ENCODE data around the gene CZIB.
A peak's percentile ranks its signal among the peaks of the same experiment; 100 is the strongest.
"Not testable (repeated sequence)": the region's sequence is repeated elsewhere in the genome, so short reads cannot be mapped to it uniquely, and the experiment has no call there.

Gene CZIB

DNA sequence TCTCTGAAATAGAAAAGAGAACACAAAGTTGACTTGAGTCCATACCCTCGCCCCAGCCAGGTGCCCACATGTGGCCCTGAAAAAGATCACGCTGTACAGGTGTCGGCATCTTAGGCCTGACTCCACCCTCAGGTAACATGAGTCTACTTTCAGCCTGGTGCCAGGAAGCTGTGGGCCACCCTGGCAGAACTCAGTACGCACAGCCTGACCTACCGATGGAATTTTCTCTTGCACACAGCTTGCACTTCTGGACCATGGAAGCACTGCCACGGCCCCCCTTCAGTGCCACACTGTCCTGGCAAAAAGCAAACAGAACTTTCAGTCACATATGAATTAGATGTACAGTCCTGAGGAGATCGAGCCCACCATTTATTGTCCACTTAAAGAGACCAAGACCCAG lies 2.2 kb downstream of the CZIB start:
- DNase-seq (ENCODE audit: low spot score in 2 of 2), result no peak
- Mint-ChIP-seq H3K36me3 (ENCODE audit: insufficient read depth) (peaks cover 33% of the 10 kb centered on the region), H3K9me3 (no peaks in the 10 kb centered on the region), H3K4me3 (no peak overlapping the region), H3K27me3 (no peaks in the 10 kb centered on the region), H3K4me1 (peaks cover 24% of the 10 kb centered on the region), H3K27ac (ENCODE audit: low read depth) (no peak overlapping the region)
- no peak for ATAC-seq (replicated peaks; ENCODE audit: extremely low read depth, poor library complexity, severe bottlenecking)

GRCh38 chr1:53214376-53214940 lies 6.0 kb downstream of the CZIB start:
- ATAC-seq (replicated peaks; ENCODE audit: extremely low read depth, poor library complexity, severe bottlenecking) (no peak), DNase-seq (ENCODE audit: low spot score in 2 of 2) (no peak)
- H3K27ac Mint-ChIP-seq (ENCODE audit: low read depth), result no peak overlapping the region
- H3K4me1 Mint-ChIP-seq, result peaks cover 12% of the 10 kb centered on the region
- no peaks in the 10 kb centered on the region for H3K27me3 Mint-ChIP-seq
- no peak overlapping the region for H3K4me3 Mint-ChIP-seq
- H3K9me3 Mint-ChIP-seq, result no peaks in the 10 kb centered on the region
- H3K36me3 Mint-ChIP-seq (ENCODE audit: insufficient read depth), result peaks cover 52% of the 10 kb centered on the region

- Mint-ChIP-seq H3K36me3 (ENCODE audit: insufficient read depth) (peaks cover 59% of the 10 kb centered on the region), H3K27me3 (no peaks in the 10 kb centered on the region), H3K4me3 (no peak overlapping the region), H3K27ac (ENCODE audit: low read depth) (no peak overlapping the region), H3K9me3 (peaks cover 6% of the 10 kb centered on the region), H3K4me1 (no peaks in the 10 kb centered on the region)
- no peak for ATAC-seq (replicated peaks; ENCODE audit: extremely low read depth, poor library complexity, severe bottlenecking)
- DNase-seq (ENCODE audit: low spot score in 2 of 2), result no peak
Observed at GRCh38 chr1:53210954-53211353, 9.5 kb downstream of the CZIB start.

- H3K9me3 Mint-ChIP-seq, result peaks cover 6% of the 10 kb centered on the region
- ATAC-seq (replicated peaks; ENCODE audit: extremely low read depth, poor library complexity, severe bottlenecking) (no peak), DNase-seq (ENCODE audit: low spot score in 2 of 2) (no peak)
- H3K4me1 Mint-ChIP-seq, result no peaks in the 10 kb centered on the region
- H3K4me3 Mint-ChIP-seq, result no peak overlapping the region
- H3K27me3 Mint-ChIP-seq, result no peaks in the 10 kb centered on the region
- H3K36me3 Mint-ChIP-seq (ENCODE audit: insufficient read depth), result peaks cover 60% of the 10 kb centered on the region
- no peak overlapping the region for H3K27ac Mint-ChIP-seq (ENCODE audit: low read depth)
Observed at GRCh38 chr1:53210352-53210751, 10.1 kb downstream of the CZIB start.

DNA sequence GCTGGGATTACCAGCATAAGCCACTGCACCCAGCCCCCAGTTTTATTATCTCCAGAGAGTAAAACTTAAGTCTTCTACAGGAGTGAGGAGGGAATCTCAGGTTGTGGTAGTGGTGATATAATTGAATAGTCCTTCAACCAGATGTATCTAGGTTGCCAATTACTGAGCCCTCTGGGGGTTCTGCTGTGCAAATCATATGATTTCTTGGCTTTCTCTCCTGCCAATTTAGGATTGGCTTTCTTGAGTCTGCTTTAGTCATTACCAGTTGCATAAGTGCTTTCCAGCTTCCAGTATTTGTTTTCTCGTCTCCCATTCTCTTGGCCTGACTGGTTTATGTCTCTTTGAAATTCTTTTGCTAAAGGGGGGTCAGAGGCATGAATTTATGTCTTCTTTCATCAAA lies 12.7 kb downstream of the CZIB start:
- no peak for ATAC-seq (replicated peaks; ENCODE audit: extremely low read depth, poor library complexity, severe bottlenecking)
- Mint-ChIP-seq H3K4me1 (peaks cover 8% of the 10 kb centered on the region), H3K27me3 (no peaks in the 10 kb centered on the region), H3K4me3 (no peak overlapping the region), H3K27ac (ENCODE audit: low read depth) (no peak overlapping the region), H3K9me3 (peaks cover 6% of the 10 kb centered on the region), H3K36me3 (ENCODE audit: insufficient read depth) (peaks cover 62% of the 10 kb centered on the region)
- no peak for DNase-seq (ENCODE audit: low spot score in 2 of 2)

DNA sequence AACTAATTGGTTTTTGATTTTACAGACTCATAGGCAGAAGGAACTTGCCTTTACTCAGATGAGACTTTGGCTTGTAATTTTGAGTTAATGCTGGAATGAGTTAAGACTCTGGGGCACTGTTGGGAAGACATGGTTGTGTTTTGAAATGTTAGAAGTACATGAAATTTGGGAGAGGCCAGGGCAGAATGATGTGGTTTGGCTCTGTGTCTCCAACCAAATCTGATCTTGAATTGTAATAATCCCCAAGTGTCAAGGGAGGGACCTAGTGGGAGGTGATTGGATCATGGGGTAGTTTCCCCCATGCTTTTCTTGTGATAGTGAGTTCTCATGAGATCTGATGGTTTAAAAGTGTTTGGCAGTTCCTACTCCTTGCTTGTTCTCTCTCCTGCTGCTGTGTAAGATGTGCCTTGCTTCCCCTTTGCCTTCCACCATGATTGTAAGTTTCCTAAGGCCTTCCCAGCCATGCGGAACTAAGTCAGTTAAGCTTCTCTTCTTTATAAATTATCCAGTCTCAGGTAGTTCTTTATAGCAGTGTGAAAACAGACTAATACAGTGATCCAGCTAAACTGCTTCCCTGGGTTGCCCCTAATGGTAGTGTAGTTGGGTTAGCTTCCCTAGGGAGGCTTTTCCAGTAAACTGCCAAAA lies 13.6 kb downstream of the CZIB start:
- H3K27me3 Mint-ChIP-seq, result no peaks in the 10 kb centered on the region
- no peak overlapping the region for H3K4me3 Mint-ChIP-seq
- ATAC-seq (replicated peaks; ENCODE audit: extremely low read depth, poor library complexity, severe bottlenecking) (no peak), DNase-seq (ENCODE audit: low spot score in 2 of 2) (no peak)
- peaks cover 64% of the 10 kb centered on the region for H3K36me3 Mint-ChIP-seq (ENCODE audit: insufficient read depth)
- peaks cover 6% of the 10 kb centered on the region for H3K9me3 Mint-ChIP-seq
- H3K27ac Mint-ChIP-seq (ENCODE audit: low read depth), result no peak overlapping the region
- peaks cover 8% of the 10 kb centered on the region for H3K4me1 Mint-ChIP-seq

- H3K9me3 Mint-ChIP-seq; DNase-seq (ENCODE audit: low spot score in 2 of 2); H3K27me3 Mint-ChIP-seq; ATAC-seq (replicated peaks; ENCODE audit: extremely low read depth, poor library complexity, severe bottlenecking); H3K27ac Mint-ChIP-seq (ENCODE audit: low read depth); H3K4me3 Mint-ChIP-seq; H3K4me1 Mint-ChIP-seq: not testable (repeated sequence)
- peaks cover 59% of the 10 kb centered on the region for H3K36me3 Mint-ChIP-seq (ENCODE audit: insufficient read depth)
Observed at GRCh38 chr1:53206083-53206685, 14.2 kb downstream of the CZIB start.

DNA sequence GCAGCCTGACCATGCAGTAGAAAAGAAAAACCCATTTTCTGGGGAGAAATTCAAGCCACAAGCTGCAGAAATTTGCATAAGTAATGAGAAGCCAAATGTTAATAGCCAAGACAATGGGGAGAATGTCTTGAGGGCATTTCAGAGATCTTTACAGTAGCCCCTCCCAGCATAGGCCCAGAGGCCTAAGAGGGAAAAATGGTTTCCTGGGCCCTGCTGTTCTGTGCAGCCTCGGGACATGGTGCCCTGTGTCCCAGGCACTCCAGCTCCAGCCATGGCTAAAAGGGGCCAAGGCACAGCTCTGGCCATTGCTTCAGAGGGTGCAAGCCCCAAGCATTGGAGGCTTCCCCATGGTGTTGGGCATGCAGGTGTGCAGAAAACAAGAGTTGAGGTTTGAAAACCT lies 14.9 kb downstream of the CZIB start:
- ATAC-seq (replicated peaks; ENCODE audit: extremely low read depth, poor library complexity, severe bottlenecking); H3K4me3 Mint-ChIP-seq; H3K4me1 Mint-ChIP-seq; H3K9me3 Mint-ChIP-seq; H3K27ac Mint-ChIP-seq (ENCODE audit: low read depth); DNase-seq (ENCODE audit: low spot score in 2 of 2); H3K27me3 Mint-ChIP-seq: not testable (repeated sequence)
- peaks cover 54% of the 10 kb centered on the region for H3K36me3 Mint-ChIP-seq (ENCODE audit: insufficient read depth)

DNA sequence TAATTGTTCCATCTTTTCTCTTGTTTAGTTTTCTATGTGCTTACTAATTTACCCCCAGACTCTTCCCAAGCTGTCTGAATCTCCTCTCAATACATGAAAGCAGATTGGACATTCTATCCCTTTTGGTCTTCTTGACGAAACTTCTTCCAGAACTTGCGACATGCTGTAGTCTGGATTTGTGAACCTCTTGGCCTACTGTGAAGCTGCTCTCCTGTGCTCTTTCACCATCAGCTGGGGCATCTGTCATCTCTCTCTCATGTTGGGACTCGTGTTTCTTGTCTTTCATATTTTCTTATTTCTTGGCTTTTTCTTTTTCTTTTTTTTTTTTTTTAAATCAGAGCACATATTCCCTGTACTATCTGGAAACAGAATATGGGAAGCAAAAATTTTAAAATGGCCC lies 17.0 kb downstream of the CZIB start:
- Mint-ChIP-seq H3K27ac (ENCODE audit: low read depth) (peak overlapping the region; percentile 81), H3K4me3 (no peak overlapping the region), H3K4me1 (peaks cover 8% of the 10 kb centered on the region), H3K27me3 (no peaks in the 10 kb centered on the region), H3K9me3 (peaks cover 6% of the 10 kb centered on the region), H3K36me3 (ENCODE audit: insufficient read depth) (peaks cover 35% of the 10 kb centered on the region)
- DNase-seq (ENCODE audit: low spot score in 2 of 2), result no peak
- no peak for ATAC-seq (replicated peaks; ENCODE audit: extremely low read depth, poor library complexity, severe bottlenecking)

GRCh38 chr1:53198241-53198651 lies 22.2 kb downstream of the CZIB start:
- no peaks in the 10 kb centered on the region for H3K27me3 Mint-ChIP-seq
- H3K9me3 Mint-ChIP-seq, result no peaks in the 10 kb centered on the region
- H3K36me3 Mint-ChIP-seq (ENCODE audit: insufficient read depth), result peaks cover 25% of the 10 kb centered on the region
- H3K4me3 Mint-ChIP-seq, result peak overlapping the region; percentile 85
- DNase-seq (ENCODE audit: low spot score in 2 of 2) (no peak), ATAC-seq (replicated peaks; ENCODE audit: extremely low read depth, poor library complexity, severe bottlenecking) (no peak)
- H3K27ac Mint-ChIP-seq (ENCODE audit: low read depth), result peak overlapping the region; percentile 98
- H3K4me1 Mint-ChIP-seq, result peaks cover 25% of the 10 kb centered on the region

DNA sequence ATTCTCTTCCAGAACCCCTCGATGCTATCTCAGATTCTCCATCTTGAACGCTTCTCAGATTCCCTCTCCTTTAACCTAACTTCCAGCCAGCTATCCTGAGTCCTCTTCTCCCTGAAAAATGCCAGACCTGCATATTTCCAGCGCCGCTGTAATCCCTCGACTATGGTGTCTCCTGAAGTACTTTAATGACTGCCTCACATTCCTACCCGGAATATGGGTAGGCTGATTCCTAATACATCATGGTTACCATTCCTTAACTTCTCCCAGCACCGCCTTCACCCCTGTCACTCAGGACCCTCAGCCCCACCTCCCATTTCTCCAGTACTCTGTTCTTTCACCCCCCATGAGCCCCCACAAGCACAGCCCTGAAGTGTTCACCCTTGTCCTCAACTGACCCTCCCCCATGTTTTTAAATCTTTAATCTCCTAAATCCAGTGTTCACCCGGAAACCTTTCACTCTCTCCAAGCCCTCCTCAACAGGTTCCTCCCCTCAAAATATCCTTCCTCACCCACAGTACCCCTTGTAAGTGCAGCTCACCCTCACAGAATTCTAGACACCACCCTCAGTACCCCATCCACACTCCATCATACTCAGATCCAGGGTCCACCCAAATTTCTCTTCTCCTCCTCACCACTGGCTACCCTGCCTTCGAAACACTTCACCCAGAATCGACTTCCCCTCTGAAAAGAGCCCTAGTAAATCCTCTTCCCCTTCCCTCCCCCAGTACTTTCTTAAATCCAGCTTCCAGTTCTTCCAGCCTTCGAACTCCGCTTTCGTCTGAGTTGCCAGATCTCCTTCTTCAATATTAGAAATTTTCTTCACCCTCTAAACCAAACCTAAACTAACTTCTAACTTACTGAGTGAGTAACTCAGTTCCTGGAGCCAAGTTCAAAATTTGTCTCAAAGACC lies 22.9 kb downstream of the CZIB start:
- ATAC-seq (replicated peaks; ENCODE audit: extremely low read depth, poor library complexity, severe bottlenecking), result no peak
- no peak for DNase-seq (ENCODE audit: low spot score in 2 of 2)

GRCh38 chr1:53196485-53197290 lies 23.7 kb downstream of the CZIB start, which contains the start of gene CPT2:
CPT2 (plus strand) TSS chr1:53196824; CDS start chr1:53196944, 120 bp downstream.
- Mint-ChIP-seq H3K4me3 (peak within 1 kb of the TSS; percentile 85), H3K9me3 (no peaks in the 10 kb centered on the region), H3K4me1 (peaks cover 25% of the 10 kb centered on the region), H3K36me3 (ENCODE audit: insufficient read depth) (peaks cover 13% of the 10 kb centered on the region), H3K27me3 (no peaks in the 10 kb centered on the region), H3K27ac (ENCODE audit: low read depth) (peak within 1 kb of the TSS; percentile 98)
- peak; percentile 98 for ATAC-seq (replicated peaks; ENCODE audit: extremely low read depth, poor library complexity, severe bottlenecking)
- peak; percentile 84 for DNase-seq (ENCODE audit: low spot score in 2 of 2)

More for the DNA sequence above, 22.9 kb downstream of the CZIB start:
- Mint-ChIP-seq H3K4me1 (peaks cover 25% of the 10 kb centered on the region), H3K27me3 (no peaks in the 10 kb centered on the region), H3K36me3 (ENCODE audit: insufficient read depth) (peaks cover 19% of the 10 kb centered on the region), H3K4me3 (peak overlapping the region; percentile 85), H3K27ac (ENCODE audit: low read depth) (peak overlapping the region; percentile 98), H3K9me3 (no peaks in the 10 kb centered on the region)

All from central memory CD8-positive, alpha-beta T cell (primary cell).